GM21737 (cell line): ENCODE results near the gene NPHP4.
"Not testable (repeated sequence)": the region's sequence is repeated elsewhere in the genome, so short reads cannot be mapped to it uniquely, and the experiment has no call there.

Experiments used
- ATAC-seq: cut with Tn5 transposase; IDR thresholded peaks from one replicate; pipeline ENCODE4 v1.9.1; 2021; ENCODE audit warnings: mild to moderate bottlenecking, moderate library complexity; ENCODE audit not compliant: unreplicated experiment

The NPHP4 gene

DNA sequence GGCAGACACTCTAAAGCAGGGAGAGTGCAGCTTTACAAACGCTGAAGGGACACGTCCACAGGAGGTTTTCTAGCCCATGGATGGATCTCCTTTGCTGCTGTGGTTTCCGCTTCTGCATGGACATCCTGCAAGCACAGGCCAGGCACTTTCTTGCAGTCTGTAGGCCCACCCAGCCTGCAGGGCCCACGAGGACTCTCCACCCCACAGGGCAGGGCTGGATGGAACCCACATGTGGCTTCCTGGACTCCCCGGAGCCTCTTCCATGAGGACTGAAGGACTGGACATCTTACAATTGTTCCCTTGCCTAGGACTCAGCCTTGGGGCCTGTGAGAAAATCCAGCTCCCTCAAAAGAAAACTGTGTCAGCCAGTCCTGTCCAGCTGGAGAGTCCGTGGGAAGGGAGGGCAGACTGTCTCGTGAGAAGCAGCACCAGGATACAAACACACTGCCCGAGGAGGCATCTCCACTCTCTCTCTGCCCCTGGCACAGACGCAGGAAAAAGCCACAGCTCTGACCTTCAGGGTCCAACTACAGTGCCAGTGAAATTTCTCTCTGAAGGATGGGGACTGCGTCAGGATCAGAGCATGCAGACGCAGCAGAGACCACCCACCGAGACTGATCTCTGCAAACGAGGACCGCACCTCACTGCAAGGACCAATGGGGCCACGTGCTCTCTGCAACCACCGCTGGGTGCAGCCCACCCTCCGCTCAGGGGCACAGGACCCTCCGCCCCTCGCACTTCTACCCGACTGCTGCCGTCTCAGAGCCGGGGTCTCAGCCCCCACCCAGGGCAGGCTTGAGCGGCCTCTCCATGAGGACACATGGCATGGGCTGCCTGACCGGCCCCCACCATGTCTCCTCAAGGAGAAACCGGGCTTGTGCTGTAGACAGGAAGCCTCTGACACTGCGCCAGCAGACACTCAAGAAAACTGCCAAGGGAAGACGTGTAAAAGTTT, 130.1 kb downstream of the NPHP4 start:
- no peak for ATAC-seq

DNA sequence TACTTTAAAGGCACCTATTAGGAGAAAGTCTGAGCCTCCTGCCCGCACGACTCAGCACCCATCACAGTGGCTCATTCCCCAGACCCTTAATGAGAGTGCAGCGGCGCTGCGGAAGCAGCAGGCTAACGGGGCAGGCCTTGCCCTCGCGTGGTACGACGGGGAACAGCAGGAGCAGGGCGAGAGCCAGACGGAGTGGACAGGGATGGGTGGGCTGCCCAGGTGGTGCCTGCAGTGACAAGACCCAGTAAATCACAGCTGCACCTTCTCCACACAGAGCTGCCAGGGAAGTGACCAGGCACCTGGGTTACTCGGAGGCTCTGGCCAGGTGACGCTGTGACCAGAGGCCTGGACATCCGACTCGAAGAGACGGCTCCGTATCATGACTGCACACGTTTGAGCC, 131.9 kb downstream of the NPHP4 start:
- no peak for ATAC-seq

DNA sequence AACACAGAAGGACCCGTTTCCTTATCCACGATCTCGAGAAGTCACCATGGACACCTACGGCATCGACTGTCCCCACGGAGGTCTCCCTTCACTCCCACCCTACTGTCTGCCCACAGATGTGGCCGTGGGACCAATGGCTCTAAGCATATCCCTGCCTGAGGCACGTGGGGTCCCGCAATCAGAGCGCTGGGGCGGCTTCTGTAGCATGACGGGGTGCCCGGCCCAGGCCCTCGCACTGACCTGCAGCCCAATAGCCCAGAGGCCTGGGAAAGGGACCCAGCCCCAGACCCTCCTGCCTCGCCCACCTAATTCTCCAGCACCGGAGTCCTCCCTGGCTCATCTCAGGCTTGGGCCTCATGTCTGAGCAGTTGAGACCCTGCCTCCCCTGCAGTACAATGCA, 132.5 kb downstream of the NPHP4 start:
- ATAC-seq = no peak

DNA sequence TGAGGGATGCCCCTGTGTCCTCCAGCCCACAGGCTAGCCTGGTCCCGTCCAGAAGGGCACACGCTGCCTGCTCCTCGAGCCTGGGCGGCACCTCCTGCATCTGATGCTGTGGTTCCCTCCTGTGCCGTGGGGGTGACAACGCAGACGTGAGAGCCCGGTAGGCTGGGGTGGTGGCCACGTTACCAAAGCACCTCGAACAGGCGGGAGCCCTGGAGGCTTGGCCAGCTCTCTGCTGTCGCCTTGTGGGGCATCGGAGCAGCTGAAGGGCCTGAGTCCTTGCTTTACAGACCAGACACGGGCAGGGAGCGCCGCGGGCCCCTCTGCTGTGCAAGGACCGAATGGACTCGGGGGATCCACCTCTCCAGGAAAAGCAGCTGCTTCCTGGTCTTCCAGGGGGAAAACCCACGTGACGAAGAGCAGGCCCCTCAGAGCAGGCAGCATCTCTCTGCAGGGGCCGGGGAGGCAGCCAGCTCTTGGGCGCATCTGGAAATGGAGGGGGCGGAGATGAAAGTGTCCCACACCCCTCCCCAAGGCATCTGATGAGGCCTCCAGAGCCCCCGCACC, 133.3 kb downstream of the NPHP4 start:
- no peak for ATAC-seq

DNA sequence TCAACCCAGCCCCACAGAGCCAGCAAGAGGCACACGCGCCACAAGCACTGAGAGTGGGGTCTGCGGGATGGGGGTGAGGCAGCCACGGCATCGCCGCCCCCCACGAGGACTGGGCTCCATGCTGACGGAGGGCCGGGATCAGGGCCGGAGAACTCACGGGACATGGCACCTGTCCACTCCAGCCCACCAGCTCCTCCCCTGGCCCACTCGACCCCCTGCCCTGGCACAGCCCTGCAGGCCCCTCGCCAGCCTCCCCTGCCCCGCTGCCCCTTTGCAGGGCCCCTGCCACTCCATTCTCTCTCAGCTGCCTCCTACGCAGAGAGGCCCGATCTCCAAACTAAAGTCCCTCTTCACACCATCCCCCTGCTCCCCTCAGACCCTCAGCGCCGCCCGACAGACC, 134.0 kb downstream of the NPHP4 start:
- ATAC-seq = no peak

DNA sequence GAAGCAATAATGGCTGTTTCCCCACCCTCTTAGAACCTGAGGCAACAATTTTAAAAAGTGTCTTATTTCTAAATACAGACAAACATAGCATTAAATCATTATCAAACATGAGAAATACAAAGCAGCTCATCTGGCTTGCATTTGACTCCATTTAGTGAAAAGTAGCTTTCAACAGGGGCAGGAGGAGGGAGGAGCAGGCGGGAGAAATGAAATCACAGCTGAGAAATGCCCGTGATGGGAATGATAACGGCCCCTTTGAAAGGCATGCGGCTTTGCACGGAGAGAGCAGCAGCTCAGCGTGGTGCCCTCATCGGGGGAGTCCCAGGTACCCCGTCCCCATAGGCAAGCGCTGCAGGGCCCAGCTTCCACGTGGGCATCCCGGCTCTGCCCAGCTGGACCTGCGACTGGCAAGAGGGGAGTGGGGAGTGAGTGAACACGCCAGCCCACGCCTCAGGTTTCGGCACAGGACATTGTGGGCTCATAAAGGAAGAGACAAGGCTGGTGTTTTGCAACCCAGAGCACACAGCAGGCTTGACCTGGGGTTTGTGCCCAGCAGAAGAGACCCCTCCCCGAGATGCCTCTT, 134.6 kb downstream of the NPHP4 start:
- ATAC-seq = no peak

DNA sequence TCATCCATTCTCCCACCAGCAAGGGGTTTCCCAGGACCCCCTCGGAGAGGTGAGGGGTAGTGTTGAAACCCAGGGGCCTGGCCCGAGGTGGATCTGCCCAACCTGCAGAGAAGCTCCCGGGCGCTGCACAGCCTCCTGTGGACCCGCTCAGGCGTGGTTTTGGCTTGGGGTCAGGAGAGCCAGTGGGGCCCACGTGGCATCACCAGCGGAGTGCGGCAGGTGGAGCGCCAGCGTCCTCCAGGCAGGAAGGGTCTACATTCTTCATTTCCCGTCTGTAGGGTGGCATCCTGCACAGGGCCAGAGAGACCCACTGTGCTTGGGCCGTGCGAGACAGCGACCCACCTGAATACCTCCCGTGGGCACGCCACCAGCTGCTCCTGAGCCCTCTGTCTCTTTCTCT, 135.2 kb downstream of the NPHP4 start:
- ATAC-seq = no peak

DNA sequence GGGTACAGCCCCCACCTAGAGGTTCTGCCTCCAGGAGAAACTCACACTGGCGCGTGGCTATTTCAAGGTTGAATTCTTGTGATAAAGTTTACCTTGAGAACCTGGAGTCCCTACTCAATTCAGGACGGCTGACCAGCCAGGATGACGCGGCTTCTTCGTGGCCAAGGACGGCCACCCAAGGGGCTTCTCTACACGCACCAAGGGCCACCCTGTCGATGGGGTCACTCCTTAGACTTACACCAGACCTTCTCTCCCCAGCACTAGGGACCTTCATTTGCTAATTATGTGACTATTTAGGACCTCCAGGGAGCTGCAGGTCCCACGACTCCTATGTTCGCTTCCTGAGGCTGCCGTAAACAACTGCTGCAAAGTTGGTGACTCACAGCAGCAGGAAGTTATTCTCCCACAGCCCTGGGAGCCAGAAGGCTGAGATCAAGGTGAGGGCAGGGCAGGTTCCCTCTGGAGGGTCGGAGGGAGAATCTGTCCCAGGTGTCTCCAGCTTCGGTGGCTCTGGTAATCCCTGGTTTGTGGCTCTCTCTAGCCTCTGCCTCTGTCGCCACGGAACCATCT, 135.9 kb downstream of the NPHP4 start:
- ATAC-seq = no peak

DNA sequence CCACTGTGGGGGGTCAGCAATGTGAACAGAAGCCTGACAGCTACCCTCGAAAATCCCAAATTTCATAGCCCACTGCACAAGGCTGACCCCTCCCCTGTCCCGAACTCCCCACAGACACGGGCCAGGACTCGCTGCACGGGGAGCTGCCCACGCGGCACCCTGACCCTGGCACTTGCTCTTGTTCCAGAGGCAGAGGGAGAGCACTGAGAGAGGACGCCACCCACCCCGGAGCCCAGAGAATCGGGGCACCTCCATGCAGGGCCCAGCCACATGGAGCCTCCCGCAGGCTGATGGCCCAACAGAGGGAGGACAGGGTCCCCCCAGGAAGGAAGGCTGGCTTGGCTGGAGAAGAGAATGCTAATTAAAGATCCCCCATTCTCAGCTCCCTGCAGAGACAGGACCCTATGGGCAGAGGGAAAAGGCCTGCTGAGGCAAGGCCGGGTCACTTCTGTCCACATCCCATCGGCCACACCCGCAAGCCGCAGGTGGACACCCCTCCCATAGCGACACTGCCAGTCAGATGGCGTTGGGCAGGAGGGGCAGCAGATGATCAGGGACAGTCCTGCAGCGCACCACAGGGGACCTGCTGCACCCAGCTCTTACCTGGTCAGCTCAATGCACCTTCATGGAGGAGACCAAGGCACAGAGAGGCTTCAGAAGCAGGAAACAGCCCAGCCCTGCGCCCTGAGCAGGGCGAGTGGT, 136.9 kb downstream of the NPHP4 start:
- no peak for ATAC-seq

DNA sequence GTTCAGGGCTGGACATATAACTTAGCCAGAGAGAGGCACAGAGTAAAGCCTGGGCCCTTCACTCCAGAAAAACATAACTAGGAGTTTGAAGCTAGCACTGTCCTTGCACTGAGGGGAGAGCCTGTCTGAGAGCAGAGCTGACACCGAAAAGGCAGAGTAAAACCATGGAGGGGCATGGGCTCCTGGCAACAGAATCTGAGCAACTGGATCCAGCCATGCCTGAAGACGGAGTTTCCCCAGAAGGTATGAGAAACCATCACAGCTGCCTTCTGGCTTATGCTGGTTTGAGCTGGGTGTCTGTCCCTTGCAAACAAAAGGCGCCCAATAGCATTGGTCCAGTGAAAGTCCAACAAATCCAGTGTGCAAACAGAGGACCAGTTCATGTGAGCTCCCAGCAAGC, 137.5 kb downstream of the NPHP4 start:
- no peak for ATAC-seq

DNA sequence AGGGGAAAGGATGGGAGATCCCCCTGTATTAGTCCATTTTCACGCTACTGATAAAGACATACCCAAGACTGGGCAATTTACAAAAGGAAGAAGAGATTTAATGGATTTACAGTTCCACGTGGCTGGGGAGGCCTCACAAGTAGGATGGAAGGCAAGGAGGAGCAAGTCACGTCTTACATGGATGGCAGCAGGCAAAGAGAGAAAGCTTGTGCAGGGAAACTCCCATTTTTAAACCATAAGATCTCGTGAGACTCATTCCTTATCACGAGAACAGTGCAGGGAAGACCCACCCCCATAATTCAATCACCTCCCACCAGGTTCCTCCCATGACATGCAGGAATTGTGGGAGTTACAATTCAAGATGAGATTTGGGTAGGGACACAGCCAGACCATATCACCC, 138.4 kb downstream of the NPHP4 start:
- ATAC-seq = not testable (repeated sequence)

DNA sequence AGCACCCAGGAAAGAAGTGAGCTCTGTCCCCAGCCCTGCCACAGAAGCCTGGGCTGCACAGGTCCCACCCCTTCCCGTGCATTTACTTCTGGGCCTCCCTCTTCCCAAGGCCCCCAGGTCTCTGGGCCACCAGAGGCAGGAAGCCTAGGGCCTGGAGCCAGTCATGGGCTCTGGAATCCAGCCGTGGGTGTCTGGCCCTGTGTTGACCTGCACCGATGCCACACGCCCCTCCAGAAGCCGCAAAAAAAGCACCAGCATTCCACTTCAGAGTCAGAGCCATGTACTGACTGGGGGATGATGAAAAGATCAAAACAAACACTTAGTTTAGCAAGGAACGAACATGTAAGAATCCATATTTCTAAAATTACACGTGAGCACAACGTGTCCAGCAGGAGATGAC, 141.7 kb downstream of the NPHP4 start:
- ATAC-seq = no peak

DNA sequence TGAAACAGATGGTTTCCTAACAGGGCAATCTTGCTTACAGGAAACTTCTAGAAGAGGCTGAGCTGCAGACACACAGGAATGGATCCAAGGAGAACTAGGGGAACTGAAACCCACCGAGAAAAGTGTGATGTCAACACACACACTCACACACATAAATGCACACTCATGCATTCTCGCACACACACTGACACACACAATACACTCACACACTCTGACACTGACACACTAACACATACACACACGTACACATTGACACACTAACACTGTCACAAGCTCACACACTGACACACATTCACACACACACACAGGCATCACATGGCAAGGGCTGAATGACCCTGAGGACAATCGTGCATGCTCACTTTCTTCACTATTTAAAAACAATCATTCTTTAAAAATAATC, 142.7 kb downstream of the NPHP4 start:
- ATAC-seq = no peak

DNA sequence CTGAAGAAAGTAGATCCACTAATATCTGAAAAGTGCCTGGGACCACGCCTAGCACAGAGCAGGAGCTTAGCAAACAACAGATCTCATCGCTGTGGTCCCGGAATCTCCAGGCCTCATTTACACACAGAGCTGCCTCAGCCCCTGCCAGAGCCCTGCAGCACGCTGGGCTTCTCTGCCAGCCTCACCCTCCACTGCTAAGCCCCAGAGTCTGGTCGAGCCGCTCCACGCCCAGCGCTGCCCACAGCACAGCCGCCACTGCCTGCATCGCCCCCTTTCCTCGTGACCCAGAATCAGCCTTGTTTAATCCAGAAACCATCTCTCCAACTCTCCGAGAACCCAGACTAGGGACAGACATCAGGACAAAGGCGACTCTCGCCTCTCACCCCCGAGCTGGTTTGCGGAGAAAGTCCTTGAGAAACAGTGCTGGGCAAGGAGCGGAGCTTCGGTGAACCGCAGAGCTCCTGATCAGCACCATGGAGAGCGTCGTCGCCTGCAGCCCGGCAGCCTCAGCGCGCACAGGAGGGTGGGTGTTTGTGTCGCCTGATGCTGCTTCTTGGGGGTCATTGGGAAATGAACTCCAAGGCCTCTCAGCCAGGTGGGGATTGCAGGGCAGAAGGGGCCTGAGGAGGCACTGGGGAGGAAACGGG, 145.1 kb downstream of the NPHP4 start:
- no peak for ATAC-seq

DNA sequence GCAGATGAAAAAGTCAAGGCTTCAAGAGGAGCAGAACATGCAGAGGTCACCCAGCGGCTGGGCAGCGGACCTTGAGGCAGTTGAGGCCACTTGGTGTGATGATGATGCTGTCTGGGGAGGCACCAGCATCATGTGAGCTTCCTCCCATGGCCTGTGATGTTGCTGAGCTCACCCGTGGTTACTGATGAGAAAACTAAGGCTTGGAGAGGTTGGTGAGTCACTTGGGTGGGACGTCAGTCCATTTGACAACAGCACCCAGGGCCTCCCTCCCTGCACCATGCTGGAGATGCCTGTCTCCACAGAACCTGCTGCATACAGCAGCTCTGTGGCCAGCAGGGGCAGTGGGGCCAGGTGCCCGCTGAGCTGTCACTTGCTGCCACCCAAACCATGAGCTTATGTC, 146.8 kb downstream of the NPHP4 start:
- ATAC-seq = no peak

DNA sequence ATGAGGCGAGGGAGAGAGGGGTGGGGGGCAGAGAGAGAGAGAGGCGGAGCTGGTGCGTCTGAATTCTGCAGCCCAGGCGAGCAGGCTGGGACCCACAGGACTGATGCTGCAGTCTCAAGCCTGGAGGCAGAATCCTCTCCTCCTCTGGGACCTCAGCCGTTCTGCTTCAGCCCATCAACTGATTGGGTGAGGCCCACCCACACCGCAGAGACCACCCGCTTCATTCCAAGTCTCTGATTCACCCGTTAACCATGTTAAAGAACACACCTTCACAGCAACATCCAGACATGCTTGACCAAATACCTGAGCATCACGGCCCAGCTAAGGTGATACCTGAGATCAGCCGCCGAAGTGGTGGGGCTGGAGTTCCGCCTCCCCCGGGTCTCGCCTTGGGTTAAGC, 147.8 kb downstream of the NPHP4 start:
- ATAC-seq = no peak

DNA sequence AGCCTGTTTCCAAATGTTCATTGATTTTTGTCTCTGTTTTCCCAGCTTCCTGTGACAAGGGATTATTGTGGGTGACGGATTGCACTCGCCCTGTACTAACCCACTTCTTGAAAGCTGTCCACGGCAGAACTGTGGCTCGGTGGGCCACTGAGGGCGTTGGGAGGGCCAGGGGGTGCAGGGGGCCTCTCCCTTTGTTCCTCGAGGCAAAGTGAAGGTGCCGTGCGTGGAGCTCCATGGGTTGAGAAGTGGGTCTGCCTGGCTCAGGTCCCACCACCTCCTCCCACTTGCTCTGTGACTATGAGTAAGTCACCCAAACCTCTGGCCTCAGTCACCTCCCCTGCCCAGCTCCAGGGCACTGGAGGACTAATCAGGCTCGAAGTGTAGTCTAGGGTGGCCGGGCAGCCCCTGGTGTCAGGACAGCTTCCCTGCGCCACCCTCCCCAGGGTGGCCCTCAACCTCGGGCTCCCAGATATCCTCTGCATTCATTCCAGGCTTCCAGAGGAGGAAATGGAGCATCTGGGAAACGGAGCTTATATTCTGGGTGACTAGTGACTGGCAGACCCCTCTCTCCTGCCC, 148.6 kb downstream of the NPHP4 start:
- ATAC-seq = no peak

DNA sequence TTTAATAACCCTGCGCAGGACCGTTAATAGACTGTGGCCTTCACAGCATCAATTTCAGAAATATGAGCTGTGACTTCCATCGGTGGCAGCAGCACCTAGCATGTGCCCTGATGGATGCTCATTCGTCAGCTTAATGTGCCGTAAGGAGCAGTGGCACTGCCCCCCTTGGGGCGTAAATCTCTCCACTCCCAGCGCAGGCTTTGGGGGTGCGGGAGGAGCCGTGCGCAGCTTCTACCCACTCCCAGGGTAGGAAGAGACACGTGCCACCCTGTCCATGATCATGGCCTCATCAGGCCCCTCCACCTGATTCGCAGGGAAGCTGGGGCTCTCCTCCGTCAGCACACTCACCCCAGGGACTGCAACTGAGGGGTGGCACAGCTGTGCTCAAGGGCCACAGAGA, 149.5 kb downstream of the NPHP4 start:
- no peak for ATAC-seq

DNA sequence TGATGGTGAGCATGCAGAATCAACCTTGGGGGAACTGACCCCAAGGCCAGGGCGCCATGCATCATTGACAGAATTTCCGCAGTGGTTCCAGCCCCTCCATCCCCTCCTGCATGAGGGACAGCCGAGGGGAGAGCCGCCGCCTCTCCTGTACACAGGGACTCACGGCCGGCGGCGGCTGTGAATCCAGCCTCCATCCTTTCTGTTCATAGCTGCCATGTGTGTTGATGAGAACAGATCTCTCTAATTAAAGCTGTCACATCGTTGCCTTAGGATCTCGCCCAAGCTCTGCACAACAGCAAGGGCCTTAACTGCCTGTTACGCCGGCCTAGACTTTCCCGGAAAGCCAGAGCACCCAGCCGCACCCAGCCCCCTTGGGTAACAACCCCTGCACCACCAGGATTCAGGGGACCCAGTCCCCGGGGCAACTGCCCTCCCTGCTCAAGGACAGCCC, 151.6 kb downstream of the NPHP4 start:
- ATAC-seq = no peak

DNA sequence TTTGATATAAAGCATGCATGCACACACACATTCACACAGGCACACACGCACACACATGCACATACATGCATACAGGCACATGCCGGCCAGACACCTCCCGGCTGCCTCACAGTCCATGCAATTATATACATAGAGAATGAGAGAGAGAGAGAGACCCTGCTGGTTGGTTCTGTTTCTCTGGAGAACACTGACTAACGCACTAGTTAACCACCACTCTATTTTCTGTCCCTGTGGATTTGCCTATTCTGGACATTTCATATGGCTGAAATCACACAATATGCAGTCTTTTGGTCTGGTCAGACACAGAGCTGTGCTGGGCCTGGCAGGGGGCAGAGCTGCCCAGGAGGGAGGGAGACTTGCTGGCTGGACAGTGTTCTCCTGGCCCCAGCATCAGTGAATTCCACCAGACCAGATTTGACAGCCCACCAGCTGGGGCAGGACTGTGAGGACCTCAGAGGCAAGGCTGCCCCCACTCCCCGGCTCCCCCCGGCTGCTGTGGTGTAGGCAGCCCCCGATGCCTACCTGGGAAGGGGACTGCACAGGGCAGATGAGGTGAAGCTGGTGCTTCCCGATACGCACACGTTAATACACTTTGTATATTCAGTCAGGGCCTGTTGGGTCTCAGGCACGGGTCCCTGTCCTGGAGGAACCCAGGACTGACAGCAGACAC, 152.2 kb downstream of the NPHP4 start:
- no peak for ATAC-seq
